CD14-positive monocyte (primary cell): ENCODE measurements around the gene STKLD1. TPM values are rescaled to one million over a fixed set of nuclear protein-coding genes. Genes with fewer than 3 reads are reported as not detected.

Source experiments
- DNase-seq, 3 donors: peaks; one replicate each; pipeline ENCODE4 v3.0.0-alpha.2; 2011 to 2022
- H2AFZ ChIP-seq: 2 replicates; pipeline ENCODE4 v1.6.0; 2012; ENCODE audit warnings: mild to moderate bottlenecking, low read depth, low read length, inconsistent platforms; ENCODE audit not compliant: insufficient read depth, poor library complexity, severe bottlenecking
- H3K27ac ChIP-seq, 2 donors: 1 replicate in 1 of 2; 2 replicates in 1 of 2; pipeline ENCODE4 v1.5.1; 2012 to 2013; ENCODE audit warnings: low read length in 2 of 2, control low read depth in 1 of 2, inconsistent platforms in 1 of 2, low read depth in 1 of 2, mild to moderate bottlenecking in 1 of 2
- H3K27me3 ChIP-seq, 2 donors: one replicate each; pipeline versions ENCODE4 v1.6.0 to v1.6.1; 2011 to 2013; ENCODE audit warnings: low read length in 2 of 2; ENCODE audit not compliant: control insufficient read depth in 2 of 2, insufficient read depth in 2 of 2
- H3K36me3 ChIP-seq, 2 donors: replicated peaks in 1 of 2; 1 replicate in 1 of 2; 2 replicates in 1 of 2; pipeline versions ENCODE4 v1.5.1 to v1.6.1; 2012 to 2013; ENCODE audit warnings: low read length in 2 of 2, control low read depth in 1 of 2, inconsistent platforms in 1 of 2, mild to moderate bottlenecking in 1 of 2; ENCODE audit not compliant: insufficient read depth in 2 of 2, control insufficient read depth in 1 of 2
- H3K4me1 ChIP-seq, 2 donors: 1 replicate in 1 of 2; 2 replicates in 1 of 2; pipeline versions ENCODE4 v1.5.1 to v1.6.1; 2012 to 2013; ENCODE audit warnings: low read length in 2 of 2, control low read depth in 1 of 2, inconsistent platforms in 1 of 2, mild to moderate bottlenecking in 1 of 2, moderate library complexity in 1 of 2; ENCODE audit not compliant: insufficient read depth in 2 of 2, control insufficient read depth in 1 of 2
- H3K4me2 ChIP-seq: replicated peaks from 2 replicates; pipeline ENCODE3; 2012; ENCODE audit warnings: low read length, moderate library complexity, mild to moderate bottlenecking; ENCODE audit not compliant: poor library complexity, severe bottlenecking; ENCODE audit errors: extremely low read depth
- H3K4me3 ChIP-seq, 3 experiments: fragments of 200-600 bp in 1 of 3; sonication (generic) in 1 of 3; replicated peaks in 1 of 3; 1 replicate in 2 of 3; 2 replicates in 1 of 3; pipeline ENCODE4 v1.5.1; 2011 to 2013; ENCODE audit warnings: low read length in 3 of 3, mild to moderate bottlenecking in 3 of 3, control low read depth in 2 of 3, low read depth in 2 of 3, inconsistent platforms in 1 of 3, moderate library complexity in 1 of 3
- H3K79me2 ChIP-seq: 2 replicates; pipeline ENCODE4 v1.6.0; 2012; ENCODE audit warnings: mild to moderate bottlenecking, control low read depth, inconsistent platforms, low read length, moderate library complexity; ENCODE audit not compliant: insufficient read depth
- H3K9ac ChIP-seq: 2 replicates; pipeline ENCODE4 v1.6.0; 2017; ENCODE audit warnings: low read length, mild to moderate bottlenecking; ENCODE audit not compliant: insufficient read depth, poor library complexity, severe bottlenecking
- H3K9me3 ChIP-seq, 2 donors: replicated peaks in 1 of 2; 1 replicate in 1 of 2; 2 replicates in 1 of 2; pipeline versions ENCODE4 v1.5.1 to v1.6.1; 2012 to 2013; ENCODE audit warnings: low read length in 2 of 2, control low read depth in 1 of 2; ENCODE audit not compliant: control insufficient read depth in 1 of 2, insufficient read depth in 1 of 2
- H4K20me1 ChIP-seq: 2 replicates; pipeline ENCODE4 v1.6.0; 2012; ENCODE audit warnings: mild to moderate bottlenecking, low read length, control low read depth, moderate library complexity; ENCODE audit not compliant: insufficient read depth
- H3K27ac Mint-ChIP-seq, 7 donors: one replicate each; pipeline ENCODE4 v1.8.0; 2020; ENCODE audit warnings: mild to moderate bottlenecking in 7 of 7, mixed read lengths in 7 of 7, moderate library complexity in 6 of 7, inconsistent platforms in 2 of 7
- H3K27me3 Mint-ChIP-seq, 3 donors: one replicate each; pipeline ENCODE4 v1.8.0; 2021 to 2022; ENCODE audit warnings: low read depth in 3 of 3, mild to moderate bottlenecking in 3 of 3, mixed read lengths in 3 of 3, moderate library complexity in 3 of 3, inconsistent platforms in 1 of 3
- H3K36me3 Mint-ChIP-seq, 2 donors: one replicate each; pipeline ENCODE4 v1.8.0; 2020; ENCODE audit warnings: mixed read lengths in 2 of 2, inconsistent platforms in 1 of 2, mild to moderate bottlenecking in 1 of 2
- H3K4me1 Mint-ChIP-seq: one replicate; pipeline ENCODE4 v1.8.0; 2020; ENCODE audit warnings: mild to moderate bottlenecking, mixed read lengths
- H3K4me3 Mint-ChIP-seq, 2 donors: one replicate each; pipeline ENCODE4 v1.8.0; 2020; ENCODE audit warnings: mild to moderate bottlenecking in 2 of 2, mixed read lengths in 2 of 2, moderate library complexity in 1 of 2
- H3K9me3 Mint-ChIP-seq, 7 donors: one replicate each; pipeline ENCODE4 v1.8.0; 2020 to 2022; ENCODE audit warnings: mixed read lengths in 7 of 7, mild to moderate bottlenecking in 6 of 7, moderate library complexity in 6 of 7, inconsistent platforms in 2 of 7
- CTCF ChIP-seq: fragments of 200-600 bp; IDR thresholded peaks from one replicate; pipeline ENCODE4 v1.8.0; 2022; ENCODE audit warnings: antibody characterized with exemption, mild to moderate bottlenecking
- WGBS: methylation state at CpG from one replicate; pipeline ENCODE4 v1.1.5; 2013; ENCODE audit warnings: missing lambda C conversion rate; ENCODE audit not compliant: insufficient coverage; 5-methylcytosine and 5-hydroxymethylcytosine counted together
- intact Hi-C, 2 donors: fragments of 100-400 bp; cut with micrococcal nuclease; formaldehyde crosslinking; loops; one replicate each; pipeline versions ENCODE4 v1.15.0 to v1.15.1; 2023
- polyA plus RNA-seq, 3 donors: library from polyadenylated mRNA; depleted of rRNA in 1 of 3; unstranded in 2 of 3; stranded (reverse) in 1 of 3; fragments of 300-500 nt in 2 of 3; fragments of >200 nt in 1 of 3; fragmentation: Illumina TruSeq in 2 of 3; gene quantifications; 1 replicate in 2 of 3; 2 replicates in 1 of 3; pipeline ENCODE4 v1.2.3, GENCODE V29; 2012 to 2021

STKLD1 gene
- polyA plus RNA-seq, 3 donors, result 0.27 TPM; not detected in 2

- Mint-ChIP-seq H3K27me3 (no peaks in the 10 kb centered on the region), H3K36me3 (peaks cover 41 to 53% of the 10 kb centered on the region in 2 donors), H3K4me1 (peaks cover 23% of the 10 kb centered on the region), H3K4me3 (no peak overlapping the region), H3K27ac (peak overlapping the region in 3 of 7 donors; percentile 32 to 46 (median 37)), H3K9me3 (no peaks in the 10 kb centered on the region)
- DNase-seq, result no peak
- H3K4me2 ChIP-seq, result no peak overlapping the region
- no peaks in the 10 kb centered on the region for H3K9me3 ChIP-seq
- peaks cover 37 to 51% of the 10 kb centered on the region in 2 donors for H3K36me3 ChIP-seq
- intact Hi-C loops, result loop anchor here in 1 of 2 donors (10.0 kb wide), 2 partner anchors 146 to 386 kb away; partner anchors contain the start of gene TSC1
- peaks cover 21% of the 10 kb centered on the region for H3K79me2 ChIP-seq
- TF ChIP-seq CTCF, result no peak
- peaks cover 48% of the 10 kb centered on the region for H4K20me1 ChIP-seq
- H3K9ac ChIP-seq, result no peak overlapping the region
- 97% methylated on average over 19 of the region's 19 CpGs for WGBS
- H3K4me3 ChIP-seq, result no peak overlapping the region
- H2AFZ ChIP-seq, result no peak overlapping the region
- H3K27ac ChIP-seq, result no peak overlapping the region
- H3K4me1 ChIP-seq, result peaks cover 13 to 26% of the 10 kb centered on the region in 2 donors
- no peaks in the 10 kb centered on the region for H3K27me3 ChIP-seq
Measured at GRCh38 chr9:133331221-133331620, 44.9 kb upstream of the STKLD1 start.

- intact Hi-C loops, result loop anchor here in 1 of 2 donors (10.0 kb wide), 2 partner anchors 147 to 387 kb away; partner anchors contain the start of gene TSC1
- TF ChIP-seq CTCF, result no peak
- H3K27me3 ChIP-seq, result no peaks in the 10 kb centered on the region
- Mint-ChIP-seq H3K4me3 (no peak overlapping the region), H3K4me1 (peaks cover 27% of the 10 kb centered on the region), H3K27me3 (no peaks in the 10 kb centered on the region), H3K36me3 (peaks cover 41 to 54% of the 10 kb centered on the region in 2 donors), H3K27ac (peak overlapping the region in 1 of 7 donors; percentile 46), H3K9me3 (no peaks in the 10 kb centered on the region)
- H3K4me3 ChIP-seq, result no peak overlapping the region
- 98% methylated on average over 52 of the region's 57 CpGs for WGBS
- H2AFZ ChIP-seq, result no peak overlapping the region
- H4K20me1 ChIP-seq, result peaks cover 48% of the 10 kb centered on the region
- H3K79me2 ChIP-seq, result peaks cover 21% of the 10 kb centered on the region
- no peak overlapping the region for H3K27ac ChIP-seq
- no peak overlapping the region for H3K4me2 ChIP-seq
- H3K36me3 ChIP-seq, result peaks cover 37 to 51% of the 10 kb centered on the region in 2 donors
- no peak for DNase-seq
- peaks cover 18 to 32% of the 10 kb centered on the region in 2 donors for H3K4me1 ChIP-seq
- H3K9ac ChIP-seq, result no peak overlapping the region
- H3K9me3 ChIP-seq, result no peaks in the 10 kb centered on the region
Measured at GRCh38 chr9:133331641-133332380, 44.4 kb upstream of the STKLD1 start.
